Measurements from ENCODE around the gene OR10T2. TPM values are rescaled to one million over a fixed set of nuclear protein-coding genes. Genes with fewer than 3 reads are reported as not detected.
"Not testable (repeated sequence)": the region's sequence is repeated elsewhere in the genome, so short reads cannot be mapped to it uniquely, and the experiment has no call there.

The OR10T2 gene
- total RNA-seq, 1 experiment from 2014 or later, result not detected

DNA sequence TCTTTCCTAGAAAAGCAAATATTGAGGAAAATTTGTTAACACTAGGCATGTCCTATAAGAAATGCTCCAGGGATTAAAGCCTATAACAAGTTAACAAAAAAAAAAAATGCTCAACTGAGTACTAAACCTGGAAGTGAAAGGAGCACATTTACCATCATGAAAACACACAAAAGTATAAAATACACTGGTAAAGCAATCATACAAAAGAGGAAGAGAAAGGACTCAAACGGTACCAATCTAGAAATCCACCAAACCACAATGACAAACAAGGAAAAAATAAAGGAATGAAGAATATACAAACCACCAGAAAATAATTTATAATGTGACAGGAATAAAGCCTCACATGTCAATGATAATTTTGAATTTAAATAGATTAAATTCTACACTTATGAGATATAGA lies 24.4 kb downstream of the OR10T2 start:
- Histone ChIP-seq H3K9me3 (replicated peaks) (no peaks in the 10 kb centered on the region), H3K4me1 (no peaks in the 10 kb centered on the region), H3K27me3 (no peaks in the 10 kb centered on the region), H3K36me3 (no peaks in the 10 kb centered on the region), H3K27ac (no peak overlapping the region), H3K4me3 (no peak overlapping the region)
- no peak for DNase-seq

DNA sequence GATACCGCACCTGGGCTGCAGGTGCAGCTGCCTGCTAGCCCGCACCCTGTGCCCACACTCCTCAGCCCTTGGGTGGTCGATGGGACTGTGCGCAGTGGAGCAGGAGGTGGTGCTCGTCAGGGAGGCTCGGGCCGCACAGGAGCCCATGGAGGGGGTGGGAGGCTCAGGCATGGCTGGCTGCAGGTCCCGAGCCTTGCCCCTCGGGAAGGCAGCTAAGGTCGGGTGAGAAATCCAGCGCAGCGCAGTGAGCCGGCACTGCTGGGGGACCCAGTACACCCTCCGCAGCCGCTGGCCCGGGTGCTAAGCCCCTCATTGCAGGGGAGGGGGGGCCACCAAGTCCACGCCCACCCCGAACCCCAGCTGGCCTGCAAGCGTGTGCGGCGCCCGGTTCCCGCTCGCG lies 25.2 kb downstream of the OR10T2 start:
- H3K27me3 ChIP-seq; H3K36me3 ChIP-seq; H3K9me3 ChIP-seq (replicated peaks); H3K4me1 ChIP-seq; H3K4me3 ChIP-seq; H3K27ac ChIP-seq; DNase-seq: not testable (repeated sequence)

DNA sequence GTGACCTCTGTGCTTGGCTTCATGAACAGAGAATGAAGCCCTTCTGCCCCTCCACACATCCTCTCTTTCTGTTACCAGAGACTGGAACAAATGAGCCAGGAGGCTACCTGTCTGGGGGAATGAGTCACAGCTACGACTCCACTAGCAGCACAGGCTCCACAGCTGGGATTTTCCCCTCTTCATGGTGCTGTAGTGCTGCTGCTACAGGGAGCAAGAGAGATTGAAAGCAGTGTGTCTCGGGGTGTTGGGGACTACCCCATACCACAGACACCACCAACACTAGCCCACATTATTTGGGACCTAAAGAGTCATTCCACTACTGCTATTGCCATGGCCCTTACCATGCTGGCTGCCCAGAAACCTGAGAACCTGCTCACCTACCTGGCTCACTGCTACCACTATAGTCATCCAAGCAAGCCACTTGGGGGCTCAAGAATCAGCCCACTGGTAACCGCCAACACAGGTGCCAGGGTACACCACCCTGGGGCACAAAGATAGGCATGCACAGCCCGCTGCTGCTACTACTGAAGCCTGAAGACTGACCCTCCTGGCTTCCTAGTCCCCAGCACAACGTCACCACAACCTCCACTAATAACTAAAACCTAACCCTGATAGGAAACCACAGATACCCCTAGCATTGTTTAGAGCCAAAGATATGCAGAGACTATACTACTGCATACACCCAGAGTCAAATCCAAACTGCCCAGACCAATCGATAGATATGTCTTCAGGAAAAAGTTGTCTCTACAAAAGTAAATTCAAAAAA lies 27.9 kb downstream of the OR10T2 start:
- Histone ChIP-seq H3K27ac (no peak overlapping the region), H3K4me3 (no peak overlapping the region), H3K36me3 (no peaks in the 10 kb centered on the region), H3K9me3 (replicated peaks) (no peaks in the 10 kb centered on the region), H3K4me1 (no peaks in the 10 kb centered on the region), H3K27me3 (no peaks in the 10 kb centered on the region)
- DNase-seq, result no peak

DNA sequence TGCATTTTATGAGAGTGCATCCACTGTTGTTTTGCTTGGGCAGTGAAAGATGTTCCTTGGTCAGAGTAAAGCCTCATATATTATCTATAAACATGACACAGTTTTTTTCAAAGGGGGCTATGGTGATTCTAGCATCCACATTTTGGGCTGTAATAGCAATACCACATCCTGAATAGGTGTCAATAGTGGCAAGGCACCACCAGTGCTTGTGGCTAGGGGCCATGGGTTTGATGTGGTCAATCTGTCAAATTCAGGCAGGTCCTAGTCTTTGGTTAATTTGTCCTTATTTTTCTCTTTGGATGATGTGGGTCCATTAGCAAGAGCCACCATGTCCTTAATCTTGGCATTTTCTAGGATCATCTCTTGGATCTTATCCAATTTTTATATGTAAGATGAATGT lies 32.5 kb downstream of the OR10T2 start:
- Histone ChIP-seq H3K4me3 (no peak overlapping the region), H3K9me3 (replicated peaks) (no peaks in the 10 kb centered on the region), H3K36me3 (no peaks in the 10 kb centered on the region), H3K27me3 (no peaks in the 10 kb centered on the region), H3K4me1 (no peaks in the 10 kb centered on the region), H3K27ac (no peak overlapping the region)
- no peak for DNase-seq

DNA sequence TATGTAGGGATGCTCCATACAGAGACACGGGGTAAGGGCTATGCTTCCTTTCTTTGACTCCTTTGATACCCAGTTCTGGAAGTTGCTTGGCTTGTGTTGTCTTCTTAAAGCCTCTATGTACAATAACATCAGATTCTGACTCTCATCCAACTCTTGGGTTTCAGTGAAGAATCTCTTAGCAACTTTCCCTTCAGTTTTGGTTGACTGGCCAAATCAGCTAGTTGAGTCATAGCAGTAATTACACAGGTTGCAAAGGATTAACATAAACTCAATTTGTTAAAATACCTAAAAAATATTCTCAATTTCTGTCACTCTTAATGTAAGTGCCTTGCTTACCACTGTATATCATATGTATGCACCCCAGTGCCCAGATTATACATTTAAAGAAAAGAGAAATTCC lies 36.3 kb downstream of the OR10T2 start:
- Histone ChIP-seq H3K4me3 (no peak overlapping the region), H3K36me3 (no peaks in the 10 kb centered on the region), H3K27ac (no peak overlapping the region), H3K27me3 (no peaks in the 10 kb centered on the region), H3K4me1 (no peaks in the 10 kb centered on the region), H3K9me3 (replicated peaks) (no peaks in the 10 kb centered on the region)
- no peak for DNase-seq

DNA sequence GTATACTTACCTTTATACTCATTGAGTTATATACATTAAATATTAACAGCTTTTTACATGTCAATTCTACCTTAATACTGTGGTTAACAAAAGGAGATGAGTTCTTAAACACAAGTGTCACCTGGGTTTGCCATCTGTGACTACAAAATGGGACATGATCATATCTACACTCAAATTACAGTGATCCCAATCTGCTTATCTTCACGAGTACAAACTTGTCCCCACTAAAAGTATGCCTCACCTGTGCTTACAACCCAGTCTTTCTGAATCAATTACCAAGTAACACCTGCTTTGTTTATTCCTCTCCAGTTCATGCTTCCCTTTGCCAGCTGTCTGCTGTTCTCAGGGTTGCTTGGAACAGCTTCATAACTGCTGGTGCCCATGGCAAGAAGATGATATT lies 36.8 kb downstream of the OR10T2 start:
- no peak overlapping the region for H3K27ac ChIP-seq
- H3K9me3 ChIP-seq (replicated peaks), result no peaks in the 10 kb centered on the region
- H3K27me3 ChIP-seq, result no peaks in the 10 kb centered on the region
- DNase-seq, result no peak
- H3K36me3 ChIP-seq, result no peaks in the 10 kb centered on the region
- H3K4me1 ChIP-seq, result no peaks in the 10 kb centered on the region
- no peak overlapping the region for H3K4me3 ChIP-seq

DNA sequence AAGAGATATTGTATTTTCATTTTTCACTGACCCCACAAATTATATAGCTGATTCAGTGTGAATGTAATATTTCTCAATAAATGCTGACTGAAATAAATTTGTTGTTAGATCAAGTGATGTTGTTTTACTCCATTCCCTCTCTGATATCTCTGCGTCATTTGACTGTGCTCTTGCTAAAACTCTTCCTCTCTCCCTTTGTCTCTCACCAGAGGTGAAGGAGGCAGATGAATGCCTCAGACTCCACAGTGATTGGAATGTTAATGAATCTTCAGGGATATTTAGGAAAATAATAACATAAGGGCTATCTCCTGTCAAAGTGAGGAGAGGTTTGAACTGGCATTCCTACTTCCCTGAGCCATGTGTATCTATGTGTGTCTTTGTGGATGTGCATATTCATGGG lies 41.8 kb downstream of the OR10T2 start:
- H3K36me3 ChIP-seq, result no peaks in the 10 kb centered on the region
- no peaks in the 10 kb centered on the region for H3K27me3 ChIP-seq
- H3K9me3 ChIP-seq (replicated peaks), result no peaks in the 10 kb centered on the region
- DNase-seq, result no peak
- no peaks in the 10 kb centered on the region for H3K4me1 ChIP-seq
- no peak overlapping the region for H3K4me3 ChIP-seq
- no peak overlapping the region for H3K27ac ChIP-seq

DNA sequence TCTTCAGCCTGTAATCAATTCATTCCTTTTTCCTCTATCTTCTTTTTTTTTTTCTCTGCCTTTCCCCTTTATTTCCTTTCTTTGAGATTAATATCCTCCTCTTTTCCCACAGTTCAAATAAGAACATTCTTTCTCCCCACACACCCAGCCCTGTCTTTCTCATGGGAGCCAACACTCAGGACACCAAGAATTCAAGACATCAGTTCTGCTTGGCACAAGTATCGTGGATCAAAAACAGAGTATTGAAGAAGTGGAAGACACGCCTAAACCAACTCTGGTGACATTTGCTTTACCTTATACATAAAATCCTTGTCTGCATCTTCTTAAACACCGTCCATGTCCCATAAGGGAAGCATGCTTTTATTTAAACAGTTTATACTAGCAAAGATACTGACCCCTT lies 42.6 kb downstream of the OR10T2 start:
- DNase-seq, result no peak
- Histone ChIP-seq H3K36me3 (no peaks in the 10 kb centered on the region), H3K4me3 (no peak overlapping the region), H3K4me1 (no peaks in the 10 kb centered on the region), H3K9me3 (replicated peaks) (no peaks in the 10 kb centered on the region), H3K27me3 (no peaks in the 10 kb centered on the region), H3K27ac (no peak overlapping the region)

DNA sequence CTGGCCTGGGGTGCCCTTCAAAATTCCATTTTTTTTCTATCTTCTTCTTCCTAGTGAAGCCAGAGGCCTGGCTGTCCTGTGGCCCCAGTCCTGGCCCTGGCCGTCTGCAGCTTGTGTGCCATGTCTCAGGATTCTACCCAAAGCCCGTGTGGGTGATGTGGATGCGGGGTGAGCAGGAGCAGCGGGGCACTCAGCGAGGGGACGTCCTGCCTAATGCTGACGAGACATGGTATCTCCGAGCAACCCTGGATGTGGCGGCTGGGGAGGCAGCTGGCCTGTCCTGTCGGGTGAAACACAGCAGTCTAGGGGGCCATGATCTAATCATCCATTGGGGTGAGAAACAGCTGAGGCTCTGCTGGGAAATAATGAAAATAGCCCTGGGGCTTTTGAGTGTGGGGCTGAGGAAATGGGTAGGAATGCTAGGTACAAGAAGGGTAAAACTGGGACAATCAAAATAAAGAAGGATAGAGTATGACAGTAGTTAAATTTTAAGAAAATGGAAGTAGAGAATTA lies 43.4 kb downstream of the OR10T2 start:
- H3K36me3 ChIP-seq, result no peaks in the 10 kb centered on the region
- H3K4me3 ChIP-seq, result no peak overlapping the region
- peak; percentile 45 to 51 for DNase-seq
- H3K9me3 ChIP-seq (replicated peaks), result no peaks in the 10 kb centered on the region
- no peaks in the 10 kb centered on the region for H3K4me1 ChIP-seq
- no peaks in the 10 kb centered on the region for H3K27me3 ChIP-seq
- H3K27ac ChIP-seq, result no peak overlapping the region

DNA sequence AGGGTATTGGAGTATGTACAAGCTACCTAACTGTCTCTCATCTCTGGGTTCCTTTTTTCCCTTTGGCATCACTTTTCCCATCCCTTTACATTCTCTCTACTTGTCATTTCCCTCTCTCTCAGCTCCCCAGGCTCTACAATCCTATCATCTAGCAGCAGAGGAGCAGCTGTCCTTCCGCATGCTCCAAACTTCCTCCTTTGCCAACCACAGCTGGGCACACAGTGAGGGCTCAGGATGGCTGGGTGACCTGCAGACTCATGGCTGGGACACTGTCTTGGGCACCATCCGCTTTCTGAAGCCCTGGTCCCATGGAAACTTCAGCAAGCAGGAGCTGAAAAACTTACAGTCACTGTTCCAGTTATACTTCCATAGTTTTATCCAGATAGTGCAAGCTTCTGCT lies 45.0 kb downstream of the OR10T2 start:
- DNase-seq, result no peak
- no peaks in the 10 kb centered on the region for H3K9me3 ChIP-seq (replicated peaks)
- no peaks in the 10 kb centered on the region for H3K4me1 ChIP-seq
- no peaks in the 10 kb centered on the region for H3K27me3 ChIP-seq
- no peak overlapping the region for H3K27ac ChIP-seq
- H3K4me3 ChIP-seq, result no peak overlapping the region
- H3K36me3 ChIP-seq, result no peaks in the 10 kb centered on the region

DNA sequence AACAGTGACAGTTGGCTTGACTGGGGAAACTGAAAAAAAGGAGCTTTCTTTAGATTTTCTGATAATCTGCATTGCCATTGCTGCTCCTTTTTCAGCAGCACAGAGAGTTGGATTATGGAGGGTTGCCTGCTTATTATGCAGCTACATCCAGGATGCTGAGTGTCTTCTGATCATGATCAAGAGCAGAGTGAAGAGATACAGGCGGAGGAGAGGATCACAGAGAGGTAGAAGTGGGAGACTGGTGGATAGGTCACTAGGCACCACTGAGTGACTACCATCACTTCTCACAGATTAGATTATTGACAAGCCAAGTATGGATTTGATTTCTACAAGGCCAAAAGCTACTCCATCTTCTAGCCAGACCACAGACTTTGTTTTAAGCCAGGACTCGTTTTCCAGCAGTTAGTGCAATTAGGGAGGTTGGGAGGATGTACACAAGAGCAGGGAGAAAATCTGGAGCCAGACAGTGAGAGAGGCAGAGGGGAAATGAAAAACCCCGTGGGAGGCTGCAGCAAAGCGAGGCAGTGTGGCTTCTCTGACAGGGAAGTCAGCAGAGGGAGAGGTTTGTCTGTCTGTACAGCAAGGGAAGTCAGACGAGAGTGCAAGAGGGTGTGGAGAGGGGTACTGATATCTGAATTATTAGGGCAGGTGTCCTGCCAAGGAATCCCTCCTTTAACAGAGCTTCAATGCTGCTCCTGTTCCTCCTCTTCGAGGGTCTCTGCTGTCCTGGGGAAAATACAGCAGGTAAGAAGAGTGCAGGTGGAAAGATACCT lies 45.8 kb downstream of the OR10T2 start, which contains the start of gene CD1E:
CD1E (plus strand) TSS at position 592 of the 773 bp plus-strand sequence; CDS start at position 687, 95 bp downstream.
- H3K4me3 ChIP-seq, result no peak within 1 kb of the TSS
- no peaks in the 10 kb centered on the region for H3K36me3 ChIP-seq
- H3K27ac ChIP-seq, result no peak within 1 kb of the TSS
- no peaks in the 10 kb centered on the region for H3K9me3 ChIP-seq (replicated peaks)
- DNase-seq, result no peak
- H3K27me3 ChIP-seq, result no peaks in the 10 kb centered on the region
- H3K4me1 ChIP-seq, result no peaks in the 10 kb centered on the region

DNA sequence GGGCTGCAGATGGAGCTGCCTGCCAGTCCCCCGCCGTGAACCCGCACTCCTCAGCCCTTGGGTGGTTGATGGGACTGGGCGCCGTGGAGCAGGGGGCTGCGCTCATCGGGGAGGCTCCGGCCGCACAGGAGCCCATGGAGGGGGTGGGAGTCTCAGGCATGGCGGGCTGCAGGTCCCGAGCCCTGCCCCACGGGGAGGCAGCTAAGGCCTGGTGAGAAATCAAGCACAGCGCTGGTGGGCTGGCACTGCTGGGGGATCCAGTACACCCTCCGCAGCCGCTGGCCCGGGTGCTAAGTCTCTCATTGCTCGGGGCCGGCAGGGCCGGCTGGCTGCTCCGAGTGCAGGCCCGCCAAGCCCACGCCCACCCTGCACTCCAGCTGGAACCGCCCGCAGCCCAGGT lies 50.3 kb downstream of the OR10T2 start:
- H3K4me3 ChIP-seq; H3K27ac ChIP-seq; H3K27me3 ChIP-seq; DNase-seq; H3K9me3 ChIP-seq (replicated peaks); H3K4me1 ChIP-seq; H3K36me3 ChIP-seq: not testable (repeated sequence)

Other genes starting within 250 kb of the OR10T2 start
- gene CD1D, start 218.6 kb downstream of the OR10T2 start, total RNA-seq (2014; rRNA removed; shearing (Covaris generic)), result not detected in 2 replicates
- gene CD1A, start 145.0 kb downstream of the OR10T2 start, total RNA-seq (2014; rRNA removed; shearing (Covaris generic)), result not detected in 2 replicates
- gene CD1C, start 109.5 kb downstream of the OR10T2 start, total RNA-seq (2014; rRNA removed; shearing (Covaris generic)), result not detected in 2 replicates
- gene CD1B, start 67.9 kb downstream of the OR10T2 start, total RNA-seq (2014; rRNA removed; shearing (Covaris generic)), result 0.13 TPM in 1 of 2 replicates, not detected in the other
- gene CD1E, start 45.6 kb downstream of the OR10T2 start, total RNA-seq (2014; rRNA removed; shearing (Covaris generic)), result 0.10 and 0.34 TPM in 2 replicates
- gene OR10K2, start 26.8 kb upstream of the OR10T2 start, total RNA-seq (2014; rRNA removed; shearing (Covaris generic)), result not detected in 2 replicates
- gene OR10K1, start 62.4 kb upstream of the OR10T2 start, total RNA-seq (2014; rRNA removed; shearing (Covaris generic)), result not detected in 2 replicates
- gene OR10R2, start 72.8 kb upstream of the OR10T2 start, total RNA-seq (2014; rRNA removed; shearing (Covaris generic)), result not detected in 2 replicates
- not detected in 2 replicates for gene OR6Y1, start 154.9 kb upstream of the OR10T2 start, total RNA-seq (2014; rRNA removed; shearing (Covaris generic))
- gene OR6P1, start 171.1 kb upstream of the OR10T2 start, total RNA-seq (2014; rRNA removed; shearing (Covaris generic)), result not detected in 2 replicates
- gene OR10X1, start 180.4 kb upstream of the OR10T2 start, total RNA-seq (2014; rRNA removed; shearing (Covaris generic)), result not detected in 2 replicates
- gene OR10Z1, start 205.8 kb upstream of the OR10T2 start, total RNA-seq (2014; rRNA removed; shearing (Covaris generic)), result not detected in 2 replicates

All from SJCRH30 (cell line).